Adipose tissue (tissue), 3 donors: ENCODE measurements around the gene HID1. TPM values are rescaled to one million over a fixed set of nuclear protein-coding genes. Genes with fewer than 3 reads are reported as not detected.
"Not testable (repeated sequence)": the region's sequence is repeated elsewhere in the genome, so short reads cannot be mapped to it uniquely, and the experiment has no call there.

ENCODE experiments used
- H3K27ac ChIP-seq: one replicate; pipeline ENCODE4 v1.5.1; 2013; ENCODE audit warnings: low read depth, low read length
- WGBS, 3 donors: extraction: QIAGEN DNeasy Blood & Tissue Kit; methylation state at CpG; one replicate each; pipeline ENCODE4 v1.1.7; 2013; 5-methylcytosine and 5-hydroxymethylcytosine counted together
- polyA plus RNA-seq, 3 donors: library from polyadenylated mRNA; stranded (reverse); fragments of 200-250 nt; gene quantifications; one replicate each; pipeline ENCODE4 v1.2.3, GENCODE V29; 2013
- donor health status: healthy with polysubstance abuse.
- donor health status: Bipolar disorder and iron deficiency.
- donor health status: healthy.

The HID1 gene
- polyA plus RNA-seq, 3 donors = 13.8 to 98.5 (median 26.3) TPM

- no peak overlapping the region for H3K27ac ChIP-seq
- WGBS, 3 donors = 60 to 74% (median 65%) methylated on average over 66 to 67 of the region's 67 CpGs
Measured at GRCh38 chr17:74919440-74920305, 52.9 kb downstream of the HID1 start.

- WGBS, 3 donors = 89 to 92% (median 91%) methylated on average over 5 of the region's 5 CpGs
- H3K27ac ChIP-seq = no peak overlapping the region
Measured at GRCh38 chr17:74918906-74919305, 53.7 kb downstream of the HID1 start.

- 47 to 72% (median 50%) methylated on average over 10 of the region's 10 CpGs for WGBS, 3 donors
- no peak overlapping the region for H3K27ac ChIP-seq
Measured at GRCh38 chr17:74917430-74917829, 55.1 kb downstream of the HID1 start.

- H3K27ac ChIP-seq = no peak overlapping the region
- 86 to 94% (median 91%) methylated on average over 11 of the region's 11 CpGs for WGBS, 3 donors
Measured at GRCh38 chr17:74916851-74917199, 55.7 kb downstream of the HID1 start.

- 82 to 91% (median 85%) methylated on average over 13 of the region's 13 CpGs for WGBS, 3 donors
- H3K27ac ChIP-seq = no peak overlapping the region
Measured at GRCh38 chr17:74916136-74916850, 56.3 kb downstream of the HID1 start.

GRCh38 chr17:74911423-74911822, 61.1 kb downstream of the HID1 start:
- 64 to 80% (median 65%) methylated on average over 8 of the region's 8 CpGs for WGBS, 3 donors
- not testable (repeated sequence) for H3K27ac ChIP-seq

- not testable (repeated sequence) for H3K27ac ChIP-seq
- WGBS, 3 donors = 67 to 77% (median 69%) methylated on average over 4 of the region's 4 CpGs
Measured at GRCh38 chr17:74909097-74909496, 63.5 kb downstream of the HID1 start.

GRCh38 chr17:74907012-74907411, 65.5 kb downstream of the HID1 start:
- WGBS, 3 donors = 94 to 96% (median 94%) methylated on average over 28 to 34 of the region's 34 CpGs
- no peak overlapping the region for H3K27ac ChIP-seq

- H3K27ac ChIP-seq = not testable (repeated sequence)
- 68 to 70% (median 69%) methylated on average over 6 of the region's 6 CpGs for WGBS, 3 donors
Measured at GRCh38 chr17:74906214-74906793, 66.3 kb downstream of the HID1 start.

- 72 to 74% (median 73%) methylated on average over 7 of the region's 7 CpGs for WGBS, 3 donors
Measured at GRCh38 chr17:74904687-74905409, 67.7 kb downstream of the HID1 start.

GRCh38 chr17:74903671-74904070, 68.9 kb downstream of the HID1 start:
- WGBS, 3 donors = 57 to 79% (median 76%) methylated on average over 6 of the region's 6 CpGs
- no peak overlapping the region for H3K27ac ChIP-seq

More at GRCh38 chr17:74904687-74905409, 67.7 kb downstream of the HID1 start:
- no peak overlapping the region for H3K27ac ChIP-seq

- 82 to 88% (median 85%) methylated on average over 9 of the region's 9 CpGs for WGBS, 3 donors
- no peak overlapping the region for H3K27ac ChIP-seq
Measured at GRCh38 chr17:74903034-74903433, 69.5 kb downstream of the HID1 start.

GRCh38 chr17:74901353-74902135, 71.0 kb downstream of the HID1 start:
- 51 to 78% (median 57%) methylated on average over 14 of the region's 14 CpGs for WGBS, 3 donors
- no peak overlapping the region for H3K27ac ChIP-seq

Other genes with a start within 250 kb of the HID1 start
- 1 to 10 TPM; 1.4 to 2.2 (median 1.7) TPM for gene RAB37, start 235.5 kb downstream of the HID1 start, polyA plus RNA-seq
- 10 to 100 TPM; 18.7 to 45.0 (median 23.6) TPM for gene NHERF1, start 224.1 kb downstream of the HID1 start, polyA plus RNA-seq
- 10 to 100 TPM; 23.3 to 32.7 (median 24.7) TPM for gene NAT9, start 196.4 kb downstream of the HID1 start, polyA plus RNA-seq
- gene GRIN2C, start 112.9 kb downstream of the HID1 start, polyA plus RNA-seq = 1 to 10 TPM in 1 of 3 donors, under 1 TPM in 2; 0.18 to 1.1 (median 0.56) TPM
- gene FDXR, start 99.8 kb downstream of the HID1 start, polyA plus RNA-seq = 10 to 100 TPM in 1 of 3 donors, 1 to 10 TPM in 2; 5.7 to 14.1 (median 6.2) TPM
- under 1 TPM in 2 of 3 donors, not detected in 1; 0.05 to 0.06 TPM for gene FADS6, start 79.1 kb downstream of the HID1 start, polyA plus RNA-seq
- under 1 TPM in 1 of 3 donors, not detected in 2; 0.03 TPM for gene USH1G, start 49.5 kb downstream of the HID1 start, polyA plus RNA-seq
- gene OTOP2, start 48.5 kb downstream of the HID1 start, polyA plus RNA-seq = under 1 TPM in 1 of 3 donors, not detected in 2; 0.06 TPM
- gene OTOP3, start 36.9 kb downstream of the HID1 start, polyA plus RNA-seq = under 1 TPM in 1 of 3 donors, not detected in 2; 0.38 TPM
- 10 to 100 TPM in 1 of 3 donors, 1 to 10 TPM in 2; 1.9 to 10.6 (median 7.0) TPM for gene CDR2L, start 14.9 kb upstream of the HID1 start, polyA plus RNA-seq
- 10 to 100 TPM; 27.7 to 43.5 (median 39.3) TPM for gene MRPL58, start 39.9 kb upstream of the HID1 start, polyA plus RNA-seq
- gene ATP5PD, start 74.2 kb upstream of the HID1 start, polyA plus RNA-seq = 100 to 1,000 TPM; 180 to 535 (median 429) TPM
- gene KCTD2, start 74.5 kb upstream of the HID1 start, polyA plus RNA-seq = 10 to 100 TPM in 2 of 3 donors, 1 to 10 TPM in 1; 8.4 to 31.6 (median 23.7) TPM
- gene SLC16A5, start 115.2 kb upstream of the HID1 start, polyA plus RNA-seq = 1 to 10 TPM; 2.0 to 7.1 (median 5.6) TPM
- gene ARMC7, start 137.2 kb upstream of the HID1 start, polyA plus RNA-seq = 1 to 10 TPM; 2.9 to 6.1 (median 4.2) TPM
- 10 to 100 TPM; 37.9 to 55.8 (median 51.3) TPM for gene NT5C, start 159.0 kb upstream of the HID1 start, polyA plus RNA-seq
- 10 to 100 TPM; 23.9 to 63.1 (median 56.7) TPM for gene JPT1, start 181.8 kb upstream of the HID1 start, polyA plus RNA-seq
- 100 to 1,000 TPM in 1 of 3 donors, 10 to 100 TPM in 2; 31.2 to 122 (median 53.5) TPM for gene SUMO2, start 210.2 kb upstream of the HID1 start, polyA plus RNA-seq
- 10 to 100 TPM; 26.8 to 40.3 (median 31.3) TPM for gene NUP85, start 232.9 kb upstream of the HID1 start, polyA plus RNA-seq